ENCODE data around the gene GOLGA6L25.
"Not testable (repeated sequence)": the region's sequence is repeated elsewhere in the genome, so short reads cannot be mapped to it uniquely, and the experiment has no call there.

DNA sequence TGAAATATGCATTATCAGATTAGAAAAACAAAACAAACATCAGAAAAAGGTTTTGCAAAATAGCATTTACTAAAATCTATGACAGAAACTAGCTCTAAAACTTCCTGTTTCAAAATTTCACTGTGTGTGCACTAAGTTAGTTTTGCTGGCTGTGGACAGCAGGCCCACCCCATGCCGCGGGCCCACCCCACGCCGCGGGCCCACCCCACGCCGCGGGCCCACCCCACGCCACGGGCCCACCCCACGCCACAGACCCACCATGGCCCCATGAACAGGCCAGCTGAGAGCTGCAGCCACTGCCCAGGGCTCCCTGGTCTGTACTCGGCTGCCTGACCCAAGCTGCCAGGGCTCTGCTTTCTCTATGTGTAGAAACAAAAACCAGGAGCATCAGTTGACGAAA is 20.0 kb downstream of the GOLGA6L25 start:
- TF ChIP-seq CTCF (conservative IDR thresholded peaks at IDR 0.05; ENCODE audit: low read depth, low read length); POLR2A (IDR thresholded peaks at IDR 0.05; ENCODE audit: low read depth, low read length); MAFK (IDR thresholded peaks at IDR 0.05; ENCODE audit: low read depth, low read length); SMC3 (IDR thresholded peaks at IDR 0.05; ENCODE audit: low read depth, low read length); CEBPB (IDR thresholded peaks at IDR 0.05; ENCODE audit: low read depth, low read length); RAD21 (IDR thresholded peaks at IDR 0.05; ENCODE audit: low read length); FOS (IDR thresholded peaks at IDR 0.05; ENCODE audit: low read depth, low read length); RFX5 (IDR thresholded peaks at IDR 0.05; ENCODE audit: low read depth, low read length); RCOR1 (IDR thresholded peaks at IDR 0.05; ENCODE audit: insufficient replicate concordance, low read length); MAZ (IDR thresholded peaks at IDR 0.05; ENCODE audit: borderline replicate concordance, low read depth, low read length): not testable (repeated sequence)
- TF ChIP-seq, protein P1, sequence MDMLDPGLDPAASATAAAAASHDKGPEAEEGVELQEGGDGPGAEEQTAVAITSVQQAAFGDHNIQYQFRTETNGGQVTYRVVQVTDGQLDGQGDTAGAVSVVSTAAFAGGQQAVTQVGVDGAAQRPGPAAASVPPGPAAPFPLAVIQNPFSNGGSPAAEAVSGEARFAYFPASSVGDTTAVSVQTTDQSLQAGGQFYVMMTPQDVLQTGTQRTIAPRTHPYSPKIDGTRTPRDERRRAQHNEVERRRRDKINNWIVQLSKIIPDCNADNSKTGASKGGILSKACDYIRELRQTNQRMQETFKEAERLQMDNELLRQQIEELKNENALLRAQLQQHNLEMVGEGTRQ (IDR thresholded peaks at IDR 0.05; ENCODE audit: low read depth, low read length), result not testable (repeated sequence)
